A549 (cell line): ENCODE data around the gene NIT1. TPM values are rescaled to one million over a fixed set of nuclear protein-coding genes. Genes with fewer than 3 reads are reported as not detected.

ENCODE experiments used
- ATAC-seq, 2 experiments: fragments of 200-7000 bp in 1 of 2; fragments of >200 bp in 1 of 2; cut with Nextera tagmentation in 1 of 2; cut with Tn5 transposase in 1 of 2; 3 replicates each; pipeline versions ENCODE4 v1.8.0 to v1.9.1; 2018 to 2020; ENCODE audit warnings: mild to moderate bottlenecking in 1 of 2, moderate library complexity in 1 of 2
- CTCF ChIA-PET: fragments of 300-600 bp; sonication (Branson Sonifier 250); formaldehyde crosslinking; extraction: SDS; loops from one replicate; lab custom pipeline; 2021; ENCODE audit warnings: antibody characterized with exemption, inconsistent platforms; lab: Yijun Ruan, JAX
- POLR2A ChIA-PET: fragments of 350-600 bp; formaldehyde crosslinking; extraction: SDS; loops from one replicate; lab custom pipeline; 2021; ENCODE audit warnings: antibody characterized with exemption, inconsistent platforms; lab: Yijun Ruan, JAX
- DNase-seq, 2 experiments: peaks; one replicate each; pipeline versions ENCODE4 v3.0.0 to v3.0.0-alpha.2; 2011 to 2016; ENCODE audit warnings: low read depth in 1 of 2, low spot score in 1 of 2
- FAIRE-seq: peaks from 2 replicates; lab custom pipeline; 2011; peaks lifted over from hg19 to GRCh38; lab: Jason Lieb, UNC
- H3K27ac ChIP-seq, 2 experiments: fragments of >200 bp; sonication (Bioruptor Twin); formaldehyde crosslinking; 3 replicates each; pipeline ENCODE4 v1.5.1; 2016 to 2017
- H3K4me1 ChIP-seq: fragments of >200 bp; sonication (Bioruptor Twin); formaldehyde crosslinking; 3 replicates; pipeline ENCODE4 v1.6.1; 2016
- H3K4me2 ChIP-seq: fragments of >200 bp; sonication (Bioruptor Twin); formaldehyde crosslinking; 3 replicates; pipeline ENCODE4 v1.6.1; 2016
- H3K4me3 ChIP-seq: fragments of >200 bp; sonication (Bioruptor Twin); formaldehyde crosslinking; 3 replicates; pipeline ENCODE4 v1.5.1; 2016
- H3K9me3 ChIP-seq: fragments of >200 bp; sonication (Bioruptor Twin); formaldehyde crosslinking; 3 replicates; pipeline ENCODE4 v1.6.1; 2016
- BCL3 ChIP-seq: fragments of >200 bp; sonication (Bioruptor Twin); formaldehyde crosslinking; IDR thresholded peaks from 3 replicates; pipeline ENCODE4 v1.6.1; 2016
- CEBPB ChIP-seq, 2 experiments: fragments of >200 bp in 1 of 2; sonication (Bioruptor Twin) in 1 of 2; formaldehyde crosslinking in 1 of 2; IDR thresholded peaks; 2 replicates each; pipeline ENCODE4 v1.6.1; 2012 to 2016
- CHD2 ChIP-seq: fragments of 150-350 bp; IDR thresholded peaks from 2 replicates; pipeline ENCODE4 v1.6.1; 2014; ENCODE audit warnings: low read length; ENCODE audit not compliant: partially characterized antibody
- CTCF ChIP-seq: fragments of >200 bp; sonication (Bioruptor Twin); formaldehyde crosslinking; IDR thresholded peaks from 3 replicates; pipeline ENCODE4 v1.5.1; 2016
- FOSL2 ChIP-seq, 2 experiments: fragments of 450-650 bp in 1 of 2; fragments of >200 bp in 1 of 2; sonication (Bioruptor Twin) in 1 of 2; formaldehyde crosslinking; IDR thresholded peaks; 2 replicates each; pipeline versions ENCODE4 v1.5.0 to v1.6.1; 2016 to 2020; ENCODE audit warnings: mild to moderate bottlenecking in 1 of 2, moderate library complexity in 1 of 2
- GATA3 ChIP-seq: IDR thresholded peaks from 2 replicates; pipeline ENCODE4 v1.6.1; 2012; ENCODE audit warnings: borderline replicate concordance
- HDAC2 ChIP-seq: fragments of 200-600 bp; sonication (generic); IDR thresholded peaks from 2 replicates; pipeline ENCODE4 v1.6.1; 2016
- HOXA7 ChIP-seq: fragments of 250-450 bp; sonication (Bioruptor Pico); IDR thresholded peaks from 2 replicates; pipeline ENCODE4 v1.5.0; 2020; ENCODE audit warnings: mild to moderate bottlenecking, moderate library complexity
- JUNB ChIP-seq: fragments of >200 bp; sonication (Bioruptor Twin); formaldehyde crosslinking; IDR thresholded peaks from 2 replicates; pipeline ENCODE4 v1.6.1; 2016
- KDM1A ChIP-seq: fragments of 200-600 bp; sonication (generic); IDR thresholded peaks from 2 replicates; pipeline ENCODE4 v1.6.1; 2016; ENCODE audit warnings: low read depth, mild to moderate bottlenecking
- KDM5A ChIP-seq: fragments of 200-600 bp; sonication (generic); IDR thresholded peaks from 2 replicates; pipeline ENCODE4 v1.6.1; 2016; ENCODE audit warnings: antibody characterized with exemption, mild to moderate bottlenecking
- MAFK ChIP-seq: fragments of 450-650 bp; IDR thresholded peaks from 2 replicates; pipeline ENCODE4 v1.6.1; 2014; ENCODE audit not compliant: partially characterized antibody
- NFE2L2 ChIP-seq: fragments of 150-350 bp; conservative IDR thresholded peaks from 2 replicates; pipeline ENCODE4 v1.6.1; 2014; ENCODE audit warnings: low read length
- PBX3 ChIP-seq: IDR thresholded peaks from 2 replicates; pipeline ENCODE4 v1.6.1; 2012
- RCOR1 ChIP-seq: fragments of 150-350 bp; IDR thresholded peaks from 2 replicates; pipeline ENCODE4 v1.6.1; 2014; ENCODE audit warnings: antibody characterized with exemption, low read length, low read depth
- ZNF302 ChIP-seq: fragments of 250-450 bp; sonication (Bioruptor Pico); IDR thresholded peaks from 2 replicates; pipeline ENCODE4 v1.9.0; 2021; ENCODE audit warnings: inconsistent platforms, mild to moderate bottlenecking, moderate library complexity
- ZSCAN20 ChIP-seq: fragments of 250-450 bp; sonication (Bioruptor Pico); IDR thresholded peaks from 2 replicates; pipeline ENCODE4 v1.8.0; 2022; ENCODE audit warnings: mild to moderate bottlenecking, moderate library complexity
- WGBS: methylation state at CpG from one replicate; pipeline ENCODE4 v1.1.6; 2017; ENCODE audit errors: missing lambda C conversion rate; 5-methylcytosine and 5-hydroxymethylcytosine counted together
- polyA plus RNA-seq, 4 experiments: library from polyadenylated mRNA; depleted of rRNA in 3 of 4; stranded (reverse); fragments of >200 nt; fragmentation: RNase III in 1 of 4; extraction: RNeasy Plus Mini Kit Qiagen cat#74134 plus additional on column Dnase treatment in 1 of 4; gene quantifications; 2 replicates in 3 of 4; 3 replicates in 1 of 4; pipeline ENCODE4 v1.2.3, GENCODE V29; 2011 to 2017
- TF ChIP-seq, protein P1 (sequence below): fragments of 200-600 bp; sonication (generic); IDR thresholded peaks from 2 replicates; pipeline ENCODE4 v1.6.1; 2016; ENCODE audit warnings: antibody characterized with exemption, mild to moderate bottlenecking, moderate library complexity
- TF ChIP-seq, protein P2 (sequence below): fragments of 450-650 bp; IDR thresholded peaks from 2 replicates; pipeline ENCODE4 v1.6.1; 2014; ENCODE audit warnings: antibody characterized with exemption

Gene NIT1
- polyA plus RNA-seq, 2 of the 4 experiments (the other 2 are of a cell fraction): 29.9 to 44.5 TPM

DNA sequence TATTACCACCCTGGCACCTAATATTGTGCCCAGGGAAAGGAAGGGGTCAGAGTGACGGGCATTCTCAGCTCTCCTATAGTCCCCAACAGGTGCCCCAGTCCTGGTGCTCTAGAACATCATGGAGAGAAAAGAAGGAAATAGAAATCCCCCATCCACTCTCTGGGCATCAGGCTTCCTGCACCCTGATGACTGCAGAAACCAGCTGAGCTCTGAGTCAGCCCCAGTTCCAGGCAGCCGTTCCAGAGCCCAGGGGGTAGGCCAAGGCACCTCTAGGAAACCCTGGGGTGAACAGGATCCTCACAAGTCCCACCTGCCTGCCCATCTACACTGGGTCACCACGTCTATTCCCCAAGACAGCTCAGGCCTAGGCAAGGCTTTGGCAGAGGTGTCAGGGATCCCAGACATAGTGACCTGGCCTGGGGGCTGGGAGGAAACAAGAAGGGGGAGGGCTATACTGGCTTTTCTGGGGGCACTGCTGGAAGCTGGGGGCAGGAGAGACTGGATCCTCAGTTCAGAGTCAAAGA is 29.3 kb upstream of the NIT1 start:
- Histone ChIP-seq H3K4me1 (peaks cover 58% of the 10 kb centered on the region), H3K27ac (peak overlapping the region; percentile 62 to 78), H3K4me2 (no peak overlapping the region)
- WGBS: 54% methylated on average over 3 of the region's 3 CpGs
- TF ChIP-seq FOSL2 (IDR thresholded peaks at IDR 0.05) (no peak), FOSL2 (CRISPR knock-in tag; IDR thresholded peaks at IDR 0.05) (0 out of 2 replicates have a peak, but pooled peaks have one; percentile 19), HOXA7 (CRISPR knock-in tag) (no peak)
- TF ChIP-seq, all 56 proteins: peak for 1
- ChIA-PET CTCF (interaction anchor here (0.6 to 12.7 kb wide), 4 partner anchors 8 to 219 kb away, joined by 3 to 167 read pairs (median 39); partner anchors contain the start of genes ARHGAP30, KLHDC9 and USF1), POLR2A (interaction anchor here (0.6 kb wide), 1 partner anchor 17 kb away, joined by 3 read pairs; no protein-coding TSS in a partner anchor)
- FAIRE-seq (no peak), ATAC-seq (peak; percentile 41 to 44; a peak in 5 of 6 replicates), DNase-seq (no peak)
- no peaks in the 10 kb centered on the region for H3K9me3 ChIP-seq
- H3K4me3 ChIP-seq: no peak overlapping the region

GRCh38 chr1:161089251-161089924 is 28.5 kb upstream of the NIT1 start, which contains the start of gene NECTIN4:
TSS of gene NECTIN4 (minus strand) at chr1:161089558. CDS start at chr1:161089296, 262 bp downstream.
- H3K27ac ChIP-seq: peak within 1 kb of the TSS; percentile 62 to 78
- H3K9me3 ChIP-seq: no peaks in the 10 kb centered on the region
- ATAC-seq (no peak), DNase-seq (no peak), FAIRE-seq (no peak)
- no peak within 1 kb of the TSS for H3K4me3 ChIP-seq
- CTCF ChIA-PET: interaction anchor here (0.6 to 12.7 kb wide), 5 partner anchors 8 to 219 kb away, joined by 3 to 167 read pairs (median 5); partner anchors contain the start of genes ARHGAP30 and KLHDC9
- H3K4me1 ChIP-seq: peaks cover 51% of the 10 kb centered on the region
- 91% methylated on average over 19 of the region's 22 CpGs for WGBS
- no peak within 1 kb of the TSS for H3K4me2 ChIP-seq
- POLR2A ChIA-PET: no interaction called here
- TF ChIP-seq KDM5A (no peak), GATA3 (no peak), ZNF302 (CRISPR knock-in tag) (no peak), PBX3 (no peak), BCL3 (no peak), CTCF (no peak), JUNB (no peak), KDM1A (no peak), ZSCAN20 (CRISPR knock-in tag) (no peak), NFE2L2 (no peak), HDAC2 (no peak), MAFK (no peak), CEBPB (IDR thresholded peaks at IDR 0.05) (no peak), RCOR1 (no peak), CHD2 (no peak)
- TF ChIP-seq, protein P1, sequence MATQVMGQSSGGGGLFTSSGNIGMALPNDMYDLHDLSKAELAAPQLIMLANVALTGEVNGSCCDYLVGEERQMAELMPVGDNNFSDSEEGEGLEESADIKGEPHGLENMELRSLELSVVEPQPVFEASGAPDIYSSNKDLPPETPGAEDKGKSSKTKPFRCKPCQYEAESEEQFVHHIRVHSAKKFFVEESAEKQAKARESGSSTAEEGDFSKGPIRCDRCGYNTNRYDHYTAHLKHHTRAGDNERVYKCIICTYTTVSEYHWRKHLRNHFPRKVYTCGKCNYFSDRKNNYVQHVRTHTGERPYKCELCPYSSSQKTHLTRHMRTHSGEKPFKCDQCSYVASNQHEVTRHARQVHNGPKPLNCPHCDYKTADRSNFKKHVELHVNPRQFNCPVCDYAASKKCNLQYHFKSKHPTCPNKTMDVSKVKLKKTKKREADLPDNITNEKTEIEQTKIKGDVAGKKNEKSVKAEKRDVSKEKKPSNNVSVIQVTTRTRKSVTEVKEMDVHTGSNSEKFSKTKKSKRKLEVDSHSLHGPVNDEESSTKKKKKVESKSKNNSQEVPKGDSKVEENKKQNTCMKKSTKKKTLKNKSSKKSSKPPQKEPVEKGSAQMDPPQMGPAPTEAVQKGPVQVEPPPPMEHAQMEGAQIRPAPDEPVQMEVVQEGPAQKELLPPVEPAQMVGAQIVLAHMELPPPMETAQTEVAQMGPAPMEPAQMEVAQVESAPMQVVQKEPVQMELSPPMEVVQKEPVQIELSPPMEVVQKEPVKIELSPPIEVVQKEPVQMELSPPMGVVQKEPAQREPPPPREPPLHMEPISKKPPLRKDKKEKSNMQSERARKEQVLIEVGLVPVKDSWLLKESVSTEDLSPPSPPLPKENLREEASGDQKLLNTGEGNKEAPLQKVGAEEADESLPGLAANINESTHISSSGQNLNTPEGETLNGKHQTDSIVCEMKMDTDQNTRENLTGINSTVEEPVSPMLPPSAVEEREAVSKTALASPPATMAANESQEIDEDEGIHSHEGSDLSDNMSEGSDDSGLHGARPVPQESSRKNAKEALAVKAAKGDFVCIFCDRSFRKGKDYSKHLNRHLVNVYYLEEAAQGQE: no peak
- TF ChIP-seq, protein P2, sequence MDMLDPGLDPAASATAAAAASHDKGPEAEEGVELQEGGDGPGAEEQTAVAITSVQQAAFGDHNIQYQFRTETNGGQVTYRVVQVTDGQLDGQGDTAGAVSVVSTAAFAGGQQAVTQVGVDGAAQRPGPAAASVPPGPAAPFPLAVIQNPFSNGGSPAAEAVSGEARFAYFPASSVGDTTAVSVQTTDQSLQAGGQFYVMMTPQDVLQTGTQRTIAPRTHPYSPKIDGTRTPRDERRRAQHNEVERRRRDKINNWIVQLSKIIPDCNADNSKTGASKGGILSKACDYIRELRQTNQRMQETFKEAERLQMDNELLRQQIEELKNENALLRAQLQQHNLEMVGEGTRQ: no peak
